GM18520 (cell line): Measurements from ENCODE around the gene DARS2.
"Not testable (repeated sequence)": the region's sequence is repeated elsewhere in the genome, so short reads cannot be mapped to it uniquely, and the experiment has no call there.

Source experiments
- ATAC-seq: cut with Tn5 transposase; IDR thresholded peaks from one replicate; pipeline ENCODE4 v1.9.1; 2021; ENCODE audit not compliant: unreplicated experiment

The DARS2 gene

GRCh38 chr1:173862146-173862768 is 37.8 kb downstream of the DARS2 start:
- ATAC-seq, result not testable (repeated sequence)

DNA sequence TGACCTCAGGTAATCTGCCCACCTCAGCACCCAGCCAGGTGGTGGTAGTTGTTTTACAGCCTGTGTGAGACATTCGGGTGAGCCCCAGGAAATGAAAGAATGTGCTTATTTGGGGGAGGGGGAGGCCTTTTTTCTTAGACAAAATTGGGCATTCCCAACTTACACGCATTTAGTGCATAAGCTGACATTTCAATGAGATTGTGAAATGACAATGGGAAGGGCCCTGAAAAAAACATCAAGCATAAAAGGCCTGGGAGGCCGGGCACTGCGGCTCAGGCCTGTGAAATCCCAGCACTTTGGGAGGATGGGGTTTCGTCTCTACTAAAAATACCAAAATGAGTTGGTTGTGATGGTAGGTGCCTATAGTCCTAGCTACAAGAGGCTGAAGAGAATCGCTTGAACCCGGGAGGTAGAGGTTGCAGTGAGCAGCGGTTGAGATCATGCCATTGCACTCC is 38.3 kb downstream of the DARS2 start:
- no peak for ATAC-seq

GRCh38 chr1:173863224-173864161 is 39.0 kb downstream of the DARS2 start:
- no peak for ATAC-seq

- no peak for ATAC-seq
Measured at GRCh38 chr1:173864179-173864867, 39.9 kb downstream of the DARS2 start.

DNA sequence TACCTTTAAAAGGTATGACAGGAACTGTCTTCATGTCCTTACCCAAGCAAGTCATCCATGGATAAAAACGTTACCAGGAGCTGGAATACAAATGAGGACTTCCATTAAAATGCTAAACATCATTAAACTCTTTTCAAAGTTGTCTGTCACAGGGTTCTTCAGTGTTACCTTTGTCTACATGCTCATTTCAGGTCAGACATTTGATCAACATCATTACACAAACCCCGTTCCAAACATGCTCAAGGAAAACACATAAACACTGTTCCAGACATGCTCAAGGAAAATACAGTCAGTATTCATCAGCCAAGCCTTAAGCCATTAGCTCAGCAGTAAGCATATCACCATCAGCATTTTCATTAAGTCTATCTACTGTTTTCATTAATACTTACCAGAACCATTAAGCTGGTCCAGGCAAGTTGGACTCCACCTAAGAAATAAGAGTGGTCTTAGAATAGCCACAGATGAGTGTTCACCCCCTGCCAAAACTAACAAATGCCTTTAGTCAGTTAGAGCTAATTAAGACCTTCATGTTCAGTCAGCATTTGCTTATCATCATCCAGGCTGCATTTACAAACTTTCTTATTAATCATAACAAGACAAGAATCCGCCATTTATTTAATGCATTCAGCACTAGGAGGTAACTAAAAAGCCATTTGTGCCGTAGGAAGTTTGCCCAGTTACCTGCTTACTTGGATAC is 41.1 kb downstream of the DARS2 start:
- no peak for ATAC-seq

DNA sequence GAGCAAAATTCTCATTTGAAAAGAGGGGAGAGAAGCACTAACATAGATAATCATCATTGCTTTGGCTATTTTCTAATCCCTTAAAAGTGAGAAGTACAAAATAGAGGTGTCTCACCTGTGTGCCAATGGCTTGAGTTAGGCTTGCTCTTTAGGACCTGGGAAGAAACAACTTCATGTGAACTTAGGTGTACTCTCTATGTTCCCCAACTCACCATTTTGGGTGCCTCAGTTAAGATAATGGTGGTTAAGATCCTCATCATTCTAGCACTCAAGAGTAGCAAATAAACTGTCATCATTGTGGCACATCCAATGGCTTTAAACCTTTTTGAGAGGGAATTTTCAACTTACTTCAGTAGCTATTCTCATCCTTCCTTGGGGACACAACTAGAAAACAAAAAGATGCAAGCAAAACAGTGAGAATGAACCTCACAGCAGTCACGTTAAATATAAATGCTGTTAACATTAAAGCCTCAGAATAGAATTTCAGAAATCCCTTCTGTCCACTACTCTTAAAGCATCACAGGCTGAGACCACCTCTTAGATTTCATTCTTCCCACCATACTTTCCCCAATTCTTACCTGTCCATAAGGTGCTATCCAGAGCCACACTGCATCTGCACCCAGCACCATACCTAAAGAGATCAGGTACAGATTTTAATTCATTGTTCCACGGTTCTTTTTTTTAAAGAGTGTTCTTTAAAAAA is 42.1 kb downstream of the DARS2 start:
- no peak for ATAC-seq

- ATAC-seq, result no peak
Measured at GRCh38 chr1:173867141-173867752, 42.8 kb downstream of the DARS2 start.

- peak; percentile 57 for ATAC-seq
Measured at GRCh38 chr1:173867753-173868265, 43.3 kb downstream of the DARS2 start, which contains the start of gene GAS5. TSS of gene GAS5 (minus strand) at chr1:173867989.

GRCh38 chr1:173868266-173869020 is 44.0 kb downstream of the DARS2 start, which contains the start of gene ZBTB37:
TSS of gene ZBTB37 (plus strand) at chr1:173868380. CDS start at chr1:173870226, 1,846 bp downstream.
- ATAC-seq, result peak; percentile 32

DNA sequence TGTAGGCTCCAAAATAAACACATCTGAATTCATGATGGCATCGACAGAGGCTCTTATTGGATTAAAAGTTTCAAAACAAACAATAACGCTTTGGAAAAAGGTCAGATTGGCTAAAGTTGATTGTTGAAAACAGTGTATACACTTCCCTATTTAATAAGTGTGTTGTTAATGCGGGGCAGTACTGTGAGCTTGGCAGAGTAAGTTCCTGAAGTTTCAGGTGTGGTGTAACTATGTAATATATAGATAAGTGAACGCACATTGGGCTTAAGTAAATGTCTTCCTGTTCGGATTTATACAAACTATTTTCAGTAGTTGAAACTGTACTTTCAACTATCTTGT is 44.5 kb downstream of the DARS2 start:
- no peak for ATAC-seq

GRCh38 chr1:173870252-173871075 is 46.0 kb downstream of the DARS2 start:
- peak; percentile 19 for ATAC-seq

GRCh38 chr1:173871091-173871490 is 46.6 kb downstream of the DARS2 start:
- ATAC-seq, result no peak

- ATAC-seq, result no peak
Measured at GRCh38 chr1:173871500-173871899, 47.0 kb downstream of the DARS2 start.

DNA sequence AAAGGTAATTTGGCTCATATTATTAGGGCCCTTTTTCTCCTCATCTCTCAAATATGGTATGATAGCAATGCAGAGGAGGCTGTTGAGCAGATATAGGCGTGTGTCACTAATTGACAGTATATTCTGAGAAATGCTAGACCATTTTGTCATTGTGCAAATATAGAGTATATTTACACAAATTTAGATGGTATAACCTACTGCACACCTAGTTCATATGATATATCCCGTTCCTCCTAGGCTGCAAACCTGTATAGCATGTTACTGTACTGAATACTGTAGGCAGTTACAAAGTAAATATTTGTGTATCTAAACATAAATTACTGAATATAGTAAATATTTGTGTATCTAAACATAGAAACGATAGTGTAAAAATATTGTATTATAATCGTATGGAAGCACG is 52.3 kb downstream of the DARS2 start:
- ATAC-seq, result no peak

DNA sequence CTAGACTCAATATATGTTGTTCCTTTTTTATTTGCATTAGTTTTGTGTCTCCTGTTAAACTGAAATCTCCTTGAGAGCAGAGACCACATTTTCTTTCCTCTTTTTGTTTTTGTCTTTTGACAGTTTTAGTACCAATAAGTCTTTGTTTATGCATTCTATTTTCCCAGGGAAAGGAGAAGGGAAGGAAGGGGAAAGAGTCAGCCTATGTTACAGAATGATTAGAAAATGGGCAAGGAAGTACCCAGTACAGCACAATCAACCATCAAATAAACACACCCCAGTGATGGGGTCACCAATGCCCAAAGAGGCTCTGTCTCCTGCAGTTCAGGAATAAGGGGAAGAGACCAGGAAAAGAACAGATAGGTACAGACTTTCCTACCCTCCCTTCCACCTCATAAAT is 53.8 kb downstream of the DARS2 start:
- ATAC-seq, result no peak

GRCh38 chr1:173881117-173881516 is 56.6 kb downstream of the DARS2 start:
- ATAC-seq, result not testable (repeated sequence)

GRCh38 chr1:173884701-173885100 is 60.2 kb downstream of the DARS2 start:
- ATAC-seq, result no peak
